ENCODE measurements around the gene WWOX. TPM values are rescaled to one million over a fixed set of nuclear protein-coding genes. Genes with fewer than 3 reads are reported as not detected.

WWOX gene
- total RNA-seq, 1 donor from 2014 or later: 28.2 TPM

- Mint-ChIP-seq H3K27me3 (ENCODE audit: unreplicated experiment) (no peaks in the 10 kb centered on the region), H3K4me1 (ENCODE audit: unreplicated experiment) (no peaks in the 10 kb centered on the region), H3K27ac (ENCODE audit: unreplicated experiment) (no peak overlapping the region), H3K4me3 (ENCODE audit: unreplicated experiment) (no peak overlapping the region), H3K9me3 (ENCODE audit: unreplicated experiment) (peaks cover 6% of the 10 kb centered on the region), H3K36me3 (ENCODE audit: unreplicated experiment) (no peaks in the 10 kb centered on the region)
- TF ChIP-seq CTCF (IDR thresholded peaks at IDR 0.05): no peak
- no peak for DNase-seq (ENCODE audit: extremely low spot score, unreplicated experiment)
Observed at GRCh38 chr16:78804058-78804735, 704.7 kb downstream of the WWOX start.

- no peaks in the 10 kb centered on the region for H3K36me3 Mint-ChIP-seq (ENCODE audit: unreplicated experiment)
- no peak for TF ChIP-seq CTCF (IDR thresholded peaks at IDR 0.05)
- peaks cover 6% of the 10 kb centered on the region for H3K9me3 Mint-ChIP-seq (ENCODE audit: unreplicated experiment)
- no peak overlapping the region for H3K4me3 Mint-ChIP-seq (ENCODE audit: unreplicated experiment)
- H3K4me1 Mint-ChIP-seq (ENCODE audit: unreplicated experiment): no peaks in the 10 kb centered on the region
- no peak for DNase-seq (ENCODE audit: extremely low spot score, unreplicated experiment)
- H3K27me3 Mint-ChIP-seq (ENCODE audit: unreplicated experiment): no peaks in the 10 kb centered on the region
- no peak overlapping the region for H3K27ac Mint-ChIP-seq (ENCODE audit: unreplicated experiment)
Observed at GRCh38 chr16:78805556-78805955, 706.1 kb downstream of the WWOX start.

GRCh38 chr16:78811247-78811646 is 711.8 kb downstream of the WWOX start:
- H3K9me3 Mint-ChIP-seq (ENCODE audit: unreplicated experiment): no peaks in the 10 kb centered on the region
- H3K27ac Mint-ChIP-seq (ENCODE audit: unreplicated experiment): no peak overlapping the region
- DNase-seq (ENCODE audit: extremely low spot score, unreplicated experiment): no peak
- no peak for TF ChIP-seq CTCF (IDR thresholded peaks at IDR 0.05)
- H3K4me3 Mint-ChIP-seq (ENCODE audit: unreplicated experiment): no peak overlapping the region
- no peaks in the 10 kb centered on the region for H3K4me1 Mint-ChIP-seq (ENCODE audit: unreplicated experiment)
- H3K36me3 Mint-ChIP-seq (ENCODE audit: unreplicated experiment): no peaks in the 10 kb centered on the region
- no peaks in the 10 kb centered on the region for H3K27me3 Mint-ChIP-seq (ENCODE audit: unreplicated experiment)

DNA sequence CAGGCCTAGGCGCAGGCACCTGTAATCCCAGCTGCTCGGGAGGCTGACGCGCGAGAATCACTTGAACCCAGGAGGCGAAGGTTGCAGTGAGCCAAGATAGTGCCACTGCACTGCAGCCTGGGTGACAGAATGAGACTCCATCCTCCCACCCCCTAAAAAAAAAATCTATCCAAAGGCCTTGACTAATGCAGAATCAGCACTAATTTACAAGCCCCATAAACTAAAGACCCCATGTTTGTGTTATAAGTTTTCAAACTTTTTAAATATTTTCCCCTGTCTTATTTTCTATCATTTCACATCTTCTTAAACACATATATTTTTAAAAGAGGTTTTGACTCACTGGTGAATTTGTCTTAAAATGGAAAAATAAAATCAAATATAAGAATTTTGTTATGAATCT is 713.1 kb downstream of the WWOX start:
- no peak for TF ChIP-seq CTCF (IDR thresholded peaks at IDR 0.05)
- DNase-seq (ENCODE audit: extremely low spot score, unreplicated experiment): no peak
- no peak overlapping the region for H3K27ac Mint-ChIP-seq (ENCODE audit: unreplicated experiment)
- H3K4me3 Mint-ChIP-seq (ENCODE audit: unreplicated experiment): no peak overlapping the region
- no peaks in the 10 kb centered on the region for H3K36me3 Mint-ChIP-seq (ENCODE audit: unreplicated experiment)
- peaks cover 7% of the 10 kb centered on the region for H3K4me1 Mint-ChIP-seq (ENCODE audit: unreplicated experiment)
- no peaks in the 10 kb centered on the region for H3K9me3 Mint-ChIP-seq (ENCODE audit: unreplicated experiment)
- H3K27me3 Mint-ChIP-seq (ENCODE audit: unreplicated experiment): no peaks in the 10 kb centered on the region

DNA sequence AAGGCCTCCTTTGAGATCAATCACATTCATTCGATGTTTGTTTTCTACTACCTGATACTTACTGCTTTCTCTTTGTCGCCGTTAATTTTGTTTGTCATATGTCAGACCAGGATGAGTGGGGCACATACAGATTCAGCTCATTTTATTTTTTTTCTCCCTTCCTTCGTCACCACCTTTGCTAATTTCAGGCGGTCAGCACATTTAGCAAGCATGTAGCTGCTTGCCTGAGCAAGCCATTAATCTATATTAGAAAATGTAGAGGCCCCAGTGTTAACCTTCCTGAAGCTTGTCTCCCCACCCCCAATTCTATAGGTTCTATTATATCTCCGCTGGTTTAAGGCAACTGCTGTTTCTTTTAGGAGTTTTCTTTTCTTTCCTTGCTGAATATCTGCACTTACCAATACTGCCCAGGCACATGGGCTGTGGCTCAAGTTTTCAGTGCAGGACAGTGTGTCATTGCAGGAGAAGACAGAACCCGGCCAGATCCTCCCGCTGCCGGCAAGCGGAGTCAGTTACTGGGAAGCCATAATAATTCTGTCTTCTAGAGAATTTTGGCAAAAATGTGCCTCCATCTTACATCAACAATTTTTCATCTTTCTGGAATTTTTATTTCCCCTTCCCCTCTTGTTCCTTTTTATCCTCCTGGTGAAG is 714.3 kb downstream of the WWOX start:
- Mint-ChIP-seq H3K27me3 (ENCODE audit: unreplicated experiment) (no peaks in the 10 kb centered on the region), H3K27ac (ENCODE audit: unreplicated experiment) (no peak overlapping the region), H3K4me1 (ENCODE audit: unreplicated experiment) (peaks cover 7% of the 10 kb centered on the region), H3K9me3 (ENCODE audit: unreplicated experiment) (no peaks in the 10 kb centered on the region), H3K4me3 (ENCODE audit: unreplicated experiment) (no peak overlapping the region), H3K36me3 (ENCODE audit: unreplicated experiment) (no peaks in the 10 kb centered on the region)
- TF ChIP-seq CTCF (IDR thresholded peaks at IDR 0.05): no peak
- no peak for DNase-seq (ENCODE audit: extremely low spot score, unreplicated experiment)
